SH-SY5Y (cell line): ENCODE data around the gene RAB39A.

ENCODE experiments used
- GATA2 ChIP-seq: IDR thresholded peaks from 2 replicates; pipeline ENCODE4 v1.6.1; 2011; ENCODE audit warnings: mild to moderate bottlenecking, low read depth, low read length
- GATA3 ChIP-seq: IDR thresholded peaks from 2 replicates; pipeline ENCODE4 v1.6.1; 2011; ENCODE audit warnings: low read depth, mild to moderate bottlenecking, low read length, moderate library complexity

- TF ChIP-seq GATA3 = no peak
- TF ChIP-seq GATA2 = no peak
Observed at GRCh38 chr11:107951155-107951554, 22.9 kb downstream of the RAB39A start.
